H1 (cell line): ENCODE measurements around the gene CCSER2. TPM values are rescaled to one million over a fixed set of nuclear protein-coding genes. Genes with fewer than 3 reads are reported as not detected.
A peak's percentile ranks its signal among the peaks of the same experiment; 100 is the strongest.

Source experiments
- CTCF ChIA-PET: fragments of 300-600 bp; sonication (Branson Sonifier 250); formaldehyde crosslinking; loops from one replicate; lab custom pipeline; 2021; ENCODE audit not compliant: partially characterized antibody; lab: Charles Lee
- POLR2A ChIA-PET: fragments of 300-600 bp; sonication (Branson Sonifier 250); formaldehyde crosslinking; loops from one replicate; lab custom pipeline; 2021; ENCODE audit warnings: inconsistent platforms; ENCODE audit not compliant: partially characterized antibody; lab: Charles Lee
- DNase-seq, 2 experiments: peaks; one replicate each; pipeline versions ENCODE4 v3.0.0 to v3.0.0-alpha.2; 2010 to 2022; ENCODE audit warnings: low spot score in 2 of 2, low read depth in 1 of 2, mixed read lengths in 1 of 2
- FAIRE-seq: peaks from 2 replicates; lab custom pipeline; 2011; peaks lifted over from hg19 to GRCh38; lab: Jason Lieb, UNC
- H2AFZ ChIP-seq: 2 replicates; pipeline ENCODE4 v1.8.1; 2012; ENCODE audit warnings: low read length, inconsistent platforms
- H2AK5ac ChIP-seq: 2 replicates; pipeline ENCODE4 v1.6.1; 2013; ENCODE audit warnings: low read depth, low read length
- H2BK120ac ChIP-seq: replicated peaks from 2 replicates; pipeline ENCODE3; 2013; ENCODE audit warnings: low read depth, low read length, inconsistent platforms
- H2BK12ac ChIP-seq: 2 replicates; pipeline ENCODE4 v1.6.1; 2013; ENCODE audit warnings: low read depth, low read length
- H2BK15ac ChIP-seq: 2 replicates; pipeline ENCODE4 v1.6.1; 2013; ENCODE audit warnings: low read length
- H2BK20ac ChIP-seq: 2 replicates; pipeline ENCODE4 v1.6.1; 2013; ENCODE audit warnings: low read length
- H2BK5ac ChIP-seq: 2 replicates; pipeline ENCODE4 v1.6.1; 2013; ENCODE audit warnings: low read depth, low read length
- H3K14ac ChIP-seq: 2 replicates; pipeline ENCODE4 v1.6.1; 2013; ENCODE audit warnings: inconsistent platforms; ENCODE audit not compliant: insufficient read length
- H3K18ac ChIP-seq: 2 replicates; pipeline ENCODE4 v1.6.1; 2013; ENCODE audit warnings: low read length; ENCODE audit errors: extremely low read depth
- H3K23ac ChIP-seq: 2 replicates; pipeline ENCODE4 v1.6.1; 2013; ENCODE audit warnings: inconsistent platforms; ENCODE audit not compliant: insufficient read length
- H3K23me2 ChIP-seq: 2 replicates; pipeline ENCODE4 v1.6.1; 2013; ENCODE audit warnings: low read depth, low read length
- H3K27ac ChIP-seq: 2 replicates; pipeline ENCODE4 v1.6.1; 2011; ENCODE audit warnings: low read depth, low read length, inconsistent platforms
- H3K27me3 ChIP-seq, 4 experiments: replicated peaks in 1 of 4; 1 replicate in 1 of 4; 2 replicates in 3 of 4; pipeline versions ENCODE4 v1.6.1 to v1.8.1; 2011 to 2013; ENCODE audit warnings: low read length in 3 of 4, mild to moderate bottlenecking in 3 of 4, inconsistent platforms in 2 of 4, mixed read lengths in 2 of 4, moderate library complexity in 1 of 4; ENCODE audit not compliant: control insufficient read depth in 3 of 4, insufficient read depth in 3 of 4; ENCODE audit errors: extremely low read depth in 1 of 4
- H3K36me3 ChIP-seq, 4 experiments: 2 replicates each; pipeline versions ENCODE4 v1.6.1 to v1.8.1; 2011 to 2013; ENCODE audit warnings: mild to moderate bottlenecking in 4 of 4, low read length in 3 of 4, moderate library complexity in 2 of 4, control low read depth in 1 of 4, inconsistent platforms in 1 of 4; ENCODE audit not compliant: insufficient read depth in 4 of 4, control insufficient read depth in 2 of 4
- H3K4ac ChIP-seq: replicated peaks from 2 replicates; pipeline ENCODE3; 2013; ENCODE audit warnings: low read length, low read depth, mixed read lengths, inconsistent platforms; ENCODE audit not compliant: insufficient read length
- H3K4me1 ChIP-seq, 4 experiments: replicated peaks in 1 of 4; 1 replicate in 1 of 4; 2 replicates in 3 of 4; pipeline versions ENCODE4 v1.6.1 to v1.8.1; 2011 to 2013; ENCODE audit warnings: low read length in 3 of 4, inconsistent platforms in 2 of 4, mixed read lengths in 1 of 4; ENCODE audit not compliant: insufficient read depth in 4 of 4, control insufficient read depth in 3 of 4
- H3K4me2 ChIP-seq, 2 experiments: 2 replicates each; pipeline versions ENCODE4 v1.6.1 to v1.8.1; 2011 to 2013; ENCODE audit warnings: low read depth in 2 of 2, low read length in 2 of 2, control low read depth in 1 of 2, inconsistent platforms in 1 of 2, mild to moderate bottlenecking in 1 of 2; ENCODE audit not compliant: insufficient read depth in 1 of 2
- H3K4me3 ChIP-seq, 4 experiments: fragments of 200-600, 300-600 bp in 1 of 4; sonication (generic), shearing (Covaris generic), sonication (Bioruptor Twin) in 1 of 4; 2 replicates each; pipeline versions ENCODE4 v1.5.1 to v1.8.1; 2011 to 2016; ENCODE audit warnings: low read length in 4 of 4, low read depth in 3 of 4, control low read depth in 2 of 4, inconsistent platforms in 2 of 4, mild to moderate bottlenecking in 2 of 4, mixed read lengths in 1 of 4, moderate library complexity in 1 of 4; ENCODE audit not compliant: insufficient read depth in 2 of 4; ENCODE audit errors: extremely low read depth in 1 of 4
- H3K56ac ChIP-seq: replicated peaks from 2 replicates; pipeline ENCODE3; 2013; ENCODE audit warnings: low read depth, mild to moderate bottlenecking, mixed read lengths, low read length, inconsistent platforms; ENCODE audit not compliant: insufficient read length
- H3K79me1 ChIP-seq: 2 replicates; pipeline ENCODE4 v1.6.1; 2013; ENCODE audit warnings: low read depth, low read length, control low read depth
- H3K79me2 ChIP-seq, 2 experiments: 2 replicates each; pipeline versions ENCODE4 v1.6.1 to v1.8.1; 2012 to 2013; ENCODE audit warnings: low read length in 2 of 2, mild to moderate bottlenecking in 2 of 2, inconsistent platforms in 1 of 2; ENCODE audit not compliant: insufficient read depth in 2 of 2, control insufficient read depth in 1 of 2
- H3K9ac ChIP-seq, 4 experiments: replicated peaks in 1 of 4; 1 replicate in 1 of 4; 2 replicates in 3 of 4; pipeline versions ENCODE4 v1.6.1 to v1.8.1; 2011 to 2013; ENCODE audit warnings: low read depth in 3 of 4, low read length in 3 of 4, control low read depth in 2 of 4, mild to moderate bottlenecking in 2 of 4, moderate library complexity in 2 of 4, inconsistent platforms in 1 of 4; ENCODE audit errors: extremely low read depth in 1 of 4
- H3K9me3 ChIP-seq, 2 experiments: 2 replicates each; pipeline versions ENCODE4 v1.6.1 to v1.8.1; 2012 to 2013; ENCODE audit warnings: mild to moderate bottlenecking in 2 of 2, moderate library complexity in 2 of 2, control low read depth in 1 of 2, inconsistent platforms in 1 of 2, low read depth in 1 of 2, low read length in 1 of 2, mixed read lengths in 1 of 2; ENCODE audit not compliant: insufficient read depth in 2 of 2
- H4K20me1 ChIP-seq, 2 experiments: replicated peaks in 1 of 2; 2 replicates each; pipeline versions ENCODE3 to v1.8.1; 2011 to 2013; ENCODE audit warnings: inconsistent platforms in 2 of 2, low read length in 2 of 2, mild to moderate bottlenecking in 1 of 2; ENCODE audit not compliant: insufficient read depth in 2 of 2, control insufficient read depth in 1 of 2
- H4K5ac ChIP-seq: 2 replicates; pipeline ENCODE4 v1.6.1; 2013; ENCODE audit warnings: low read length, low read depth, mixed read lengths, inconsistent platforms; ENCODE audit not compliant: insufficient read length
- H4K8ac ChIP-seq: 2 replicates; pipeline ENCODE4 v1.8.0; 2013; ENCODE audit warnings: mild to moderate bottlenecking, moderate library complexity, low read length, inconsistent platforms; ENCODE audit not compliant: insufficient read depth; ENCODE audit errors: extremely low read depth
- H4K91ac ChIP-seq: replicated peaks from 2 replicates; pipeline ENCODE3; 2013; ENCODE audit warnings: low read length, mixed read lengths, inconsistent platforms; ENCODE audit not compliant: insufficient read length
- CBX8 ChIP-seq: fragments of 300-800, 300-1000 bp; sonication (generic); IDR thresholded peaks from 2 replicates; pipeline ENCODE4 v1.7.1; 2016; ENCODE audit warnings: low read depth, low read length, borderline replicate concordance
- CEBPB ChIP-seq: IDR thresholded peaks from 2 replicates; pipeline ENCODE4 v1.6.1; 2012; ENCODE audit warnings: low read depth, low read length
- CREB1 ChIP-seq: IDR thresholded peaks from 2 replicates; pipeline ENCODE4 v1.6.1; 2012; ENCODE audit warnings: inconsistent platforms
- EGR1 ChIP-seq: IDR thresholded peaks from 2 replicates; pipeline ENCODE4 v1.6.1; 2011; ENCODE audit warnings: low read depth, low read length, borderline replicate concordance
- EZH2 ChIP-seq: fragments of 200-600 bp; sonication (generic); IDR thresholded peaks from 2 replicates; pipeline ENCODE4 v1.7.1; 2012; ENCODE audit warnings: low read depth, mild to moderate bottlenecking, moderate library complexity, low read length, inconsistent platforms; ENCODE audit not compliant: severe bottlenecking
- FOSL1 ChIP-seq: IDR thresholded peaks from 2 replicates; pipeline ENCODE4 v1.6.1; 2011; ENCODE audit warnings: mild to moderate bottlenecking, low read depth, low read length, moderate library complexity; ENCODE audit not compliant: insufficient read depth
- JUN ChIP-seq: IDR thresholded peaks from 2 replicates; pipeline ENCODE4 v1.6.1; 2011; ENCODE audit warnings: low read depth, mild to moderate bottlenecking, improper control_type of control experiment, low read length
- POLR2A ChIP-seq, 2 experiments: IDR thresholded peaks; 1 replicate in 1 of 2; 2 replicates in 1 of 2; pipeline ENCODE4 v1.6.1; 2011; ENCODE audit warnings: low read depth in 2 of 2, low read length in 2 of 2, mild to moderate bottlenecking in 2 of 2; ENCODE audit errors: control extremely low read depth in 1 of 2
- POLR2AphosphoS5 ChIP-seq: IDR thresholded peaks from 2 replicates; pipeline ENCODE4 v1.6.1; 2011; ENCODE audit warnings: low read depth, low read length
- RFX5 ChIP-seq: IDR thresholded peaks from 2 replicates; pipeline ENCODE4 v1.6.1; 2011; ENCODE audit warnings: low read depth, low read length, improper control_type of control experiment, borderline replicate concordance
- RNF2 ChIP-seq: fragments of 200-900, 300-1000 bp; sonication (generic); IDR thresholded peaks from 2 replicates; pipeline ENCODE4 v1.7.1; 2016; ENCODE audit warnings: borderline replicate concordance, low read depth, mild to moderate bottlenecking, antibody characterized with exemption, low read length; ENCODE audit not compliant: poor library complexity, severe bottlenecking; ENCODE audit errors: missing control alignments
- SIX5 ChIP-seq: IDR thresholded peaks from 2 replicates; pipeline ENCODE4 v1.6.1; 2011; ENCODE audit warnings: mild to moderate bottlenecking, low read depth, low read length
- SP1 ChIP-seq: IDR thresholded peaks from 2 replicates; pipeline ENCODE4 v1.6.1; 2011; ENCODE audit warnings: low read depth, low read length
- TAF7 ChIP-seq: optimal IDR thresholded peaks from 2 replicates; pipeline ENCODE3; 2011; ENCODE audit warnings: low read depth, mild to moderate bottlenecking, inconsistent platforms, low read length, moderate library complexity, borderline replicate concordance
- WGBS, 2 experiments: shearing (Covaris generic) in 1 of 2; methylation state at CpG; one replicate each; pipeline versions ENCODE4 v1.1.6 to v1.1.7; 2013 to 2015; ENCODE audit warnings: low lambda C conversion rate in 2 of 2, mixed read lengths in 2 of 2, inconsistent platforms in 1 of 2, low coverage in 1 of 2, missing lambda C conversion rate in 1 of 2; ENCODE audit not compliant: insufficient replicate concordance in 2 of 2, insufficient coverage in 1 of 2, insufficient read length in 1 of 2; ENCODE audit errors: extremely low coverage in 1 of 2, missing lambda C conversion rate in 1 of 2; 5-methylcytosine and 5-hydroxymethylcytosine counted together
- polyA plus RNA-seq, 7 experiments: library from polyadenylated mRNA; depleted of rRNA in 3 of 7; stranded (reverse) in 5 of 7; unstranded in 2 of 7; fragments of >200 nt in 5 of 7; fragments of 200-250 nt in 2 of 7; gene quantifications; 1 replicate in 5 of 7; 2 replicates in 1 of 7; 4 replicates in 1 of 7; pipeline versions ENCODE4 v1.2.1 to v1.2.3, GENCODE V29; 2011 to 2013; ENCODE audit warnings: missing spikeins in 2 of 7, mixed read lengths in 2 of 7
- total RNA-seq: library from RNA; stranded (reverse); fragmentation: NEBNext Ultra II Directional; extraction: Animal tissue kit (Norgen Biotek cat#: 25700); gene quantifications from 2 replicates; pipeline ENCODE4 v1.2.1, GENCODE V29; 2021

CCSER2 gene
- total and polyA plus RNA-seq, 2 of the 8 experiments (the other 6 are each of a cell fraction or from before 2014, with no cell fraction given): 6.9 to 30.5 TPM

- Histone ChIP-seq H2AK5ac (no peak overlapping the region), H3K27me3 (no peaks in the 10 kb centered on the region), H3K9ac (no peak overlapping the region), H3K4me2 (no peak overlapping the region), H2BK15ac (no peak overlapping the region), H3K79me1 (no peaks in the 10 kb centered on the region)
- DNase-seq: peak in 1 of 2 experiments; percentile 13
- CTCF ChIA-PET: interaction anchor here (0.8 to 26.4 kb wide), 22 partner anchors 9 to 340 kb away, joined by 3 to 558 read pairs (median 5); no protein-coding TSS in a partner anchor
- TF ChIP-seq RNF2 (no peak), CREB1 (no peak), SIX5 (no peak), RFX5 (no peak), JUN (no peak), SP1 (no peak), POLR2A (IDR thresholded peaks at IDR 0.05; ENCODE audit: control extremely low read depth in 1 of 2, low read depth in 2 of 2, low read length in 2 of 2) (no peak), EZH2 (no peak), FOSL1 (no peak), TAF7 (no peak), CEBPB (no peak), POLR2AphosphoS5 (no peak), CBX8 (no peak), EGR1 (no peak)
- TF ChIP-seq, all 59 proteins: peak for 0
- no peak overlapping the region for H2BK12ac ChIP-seq
- no peaks in the 10 kb centered on the region for H3K79me2 ChIP-seq
- no peaks in the 10 kb centered on the region for H3K9me3 ChIP-seq
- no peak overlapping the region for H3K4ac ChIP-seq
- POLR2A ChIA-PET: no interaction called here
- H3K4me1 ChIP-seq: no peaks in the 10 kb centered on the region
- no peak overlapping the region for H2BK5ac ChIP-seq
- no peak overlapping the region for H3K18ac ChIP-seq
- H3K4me3 ChIP-seq: no peak overlapping the region
- no peaks in the 10 kb centered on the region for H4K20me1 ChIP-seq
- H4K5ac ChIP-seq: no peak overlapping the region
- no peak overlapping the region for H3K14ac ChIP-seq
- no peak overlapping the region for H4K91ac ChIP-seq
- H3K27ac ChIP-seq: no peak overlapping the region
- H3K23me2 ChIP-seq: no peaks in the 10 kb centered on the region
- no peak for FAIRE-seq
- H2BK120ac ChIP-seq: no peak overlapping the region
- H2BK20ac ChIP-seq: no peak overlapping the region
- H4K8ac ChIP-seq: no peak overlapping the region
- no peaks in the 10 kb centered on the region for H3K36me3 ChIP-seq
- H3K23ac ChIP-seq: no peak overlapping the region
- H2AFZ ChIP-seq: no peak overlapping the region
- WGBS, 2 experiments: 91% methylated on average over 6 of the region's 6 CpGs; no CpG with 5 or more reads in 1 of the 2 experiments
- no peak overlapping the region for H3K56ac ChIP-seq
Measured at GRCh38 chr10:84551437-84552120, 223.2 kb downstream of the CCSER2 start.
